Kidney epithelial cell (primary cell): Measurements from ENCODE around the gene WDR49. TPM values are rescaled to one million over a fixed set of nuclear protein-coding genes. Genes with fewer than 3 reads are reported as not detected.

Experiments used
- DNase-seq: peaks from one replicate; pipeline ENCODE4 v3.0.0-alpha.2; 2010; ENCODE audit warnings: low read depth
- H3K27me3 ChIP-seq: 2 replicates; pipeline ENCODE4 v1.6.0; 2011; ENCODE audit warnings: low read length; ENCODE audit not compliant: control insufficient read depth, insufficient read depth
- H3K36me3 ChIP-seq: 2 replicates; pipeline ENCODE4 v1.5.1; 2011; ENCODE audit warnings: low read length; ENCODE audit not compliant: control insufficient read depth, insufficient read depth
- H3K4me3 ChIP-seq: 2 replicates; pipeline ENCODE4 v1.5.1; 2011; ENCODE audit warnings: low read depth, mild to moderate bottlenecking, control low read depth, low read length
- total RNA-seq: library from RNA; depleted of rRNA; stranded (reverse); fragments of >200 nt; gene quantifications from 2 replicates; pipeline ENCODE4 v1.2.3, GENCODE V29; 2015
- TF ChIP-seq, protein P1 (sequence below): IDR thresholded peaks from 2 replicates; pipeline ENCODE4 v1.5.1; 2011; ENCODE audit warnings: mild to moderate bottlenecking, moderate library complexity, low read length, control low read depth, inconsistent platforms; ENCODE audit not compliant: insufficient read depth, poor library complexity, severe bottlenecking

WDR49 gene
- total RNA-seq, 1 donor from 2014 or later = not detected

DNA sequence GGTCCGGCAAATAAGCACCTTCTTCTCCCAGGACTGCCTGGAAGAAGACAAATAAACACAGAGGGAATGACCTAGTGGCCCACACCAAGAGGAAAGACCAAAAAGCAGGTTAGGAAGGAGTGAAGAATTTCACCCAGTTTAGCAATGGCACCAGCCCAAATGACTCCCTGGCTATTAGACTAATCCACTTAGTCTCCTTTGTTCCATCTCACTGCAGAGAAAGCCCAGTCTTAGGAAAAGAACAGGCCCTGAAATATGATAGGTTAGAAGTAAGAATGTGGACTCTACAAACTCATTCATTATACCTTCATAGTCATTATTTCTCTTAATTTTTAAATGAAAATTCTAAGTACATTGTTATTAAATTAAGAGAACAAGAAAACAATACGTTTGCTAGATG, 203.1 kb downstream of the WDR49 start:
- TF ChIP-seq, protein P1, sequence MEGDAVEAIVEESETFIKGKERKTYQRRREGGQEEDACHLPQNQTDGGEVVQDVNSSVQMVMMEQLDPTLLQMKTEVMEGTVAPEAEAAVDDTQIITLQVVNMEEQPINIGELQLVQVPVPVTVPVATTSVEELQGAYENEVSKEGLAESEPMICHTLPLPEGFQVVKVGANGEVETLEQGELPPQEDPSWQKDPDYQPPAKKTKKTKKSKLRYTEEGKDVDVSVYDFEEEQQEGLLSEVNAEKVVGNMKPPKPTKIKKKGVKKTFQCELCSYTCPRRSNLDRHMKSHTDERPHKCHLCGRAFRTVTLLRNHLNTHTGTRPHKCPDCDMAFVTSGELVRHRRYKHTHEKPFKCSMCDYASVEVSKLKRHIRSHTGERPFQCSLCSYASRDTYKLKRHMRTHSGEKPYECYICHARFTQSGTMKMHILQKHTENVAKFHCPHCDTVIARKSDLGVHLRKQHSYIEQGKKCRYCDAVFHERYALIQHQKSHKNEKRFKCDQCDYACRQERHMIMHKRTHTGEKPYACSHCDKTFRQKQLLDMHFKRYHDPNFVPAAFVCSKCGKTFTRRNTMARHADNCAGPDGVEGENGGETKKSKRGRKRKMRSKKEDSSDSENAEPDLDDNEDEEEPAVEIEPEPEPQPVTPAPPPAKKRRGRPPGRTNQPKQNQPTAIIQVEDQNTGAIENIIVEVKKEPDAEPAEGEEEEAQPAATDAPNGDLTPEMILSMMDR = no peak
- no peak overlapping the region for H3K4me3 ChIP-seq
- no peak for DNase-seq
- no peaks in the 10 kb centered on the region for H3K36me3 ChIP-seq
- H3K27me3 ChIP-seq = no peaks in the 10 kb centered on the region

DNA sequence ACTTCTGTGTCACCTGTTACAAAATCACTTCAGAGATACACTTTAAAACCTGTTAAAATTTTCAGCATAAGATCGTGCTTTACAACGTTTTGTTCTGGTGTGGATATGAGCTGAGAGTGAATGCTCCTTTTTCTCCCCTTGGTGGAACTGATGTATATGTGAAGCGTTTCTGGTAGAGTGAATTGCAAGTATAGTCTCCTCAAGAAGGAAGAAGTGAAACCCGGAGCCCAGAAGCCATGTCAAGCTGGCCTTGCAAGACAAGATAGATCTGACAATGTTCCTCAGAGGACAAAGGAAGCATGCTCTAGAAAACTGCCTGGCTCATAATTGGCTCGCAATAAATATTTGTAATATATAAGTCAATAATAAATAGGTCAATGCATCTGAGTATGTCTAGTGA, 203.5 kb downstream of the WDR49 start:
- TF ChIP-seq, protein P1 = no peak
- no peak overlapping the region for H3K4me3 ChIP-seq
- H3K36me3 ChIP-seq = no peaks in the 10 kb centered on the region
- no peak for DNase-seq
- H3K27me3 ChIP-seq = no peaks in the 10 kb centered on the region

DNA sequence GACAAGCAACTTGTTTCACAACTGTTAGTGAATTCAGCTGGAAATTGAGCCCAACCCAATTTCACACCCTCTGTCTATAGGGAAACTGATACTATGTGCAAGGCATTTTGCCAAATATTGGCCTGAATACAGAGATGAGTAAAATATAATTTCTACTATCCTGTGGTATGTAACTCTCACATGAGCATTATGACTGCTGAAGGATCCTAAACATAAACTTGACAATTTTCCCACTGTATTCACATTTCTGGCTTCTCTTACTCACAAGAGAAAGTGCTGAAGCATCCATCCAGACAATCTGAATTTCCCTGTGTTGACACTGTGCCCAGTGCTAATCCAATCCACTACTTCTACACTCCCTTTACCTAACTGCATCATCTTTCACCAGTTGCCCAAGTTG, 208.3 kb downstream of the WDR49 start:
- H3K27me3 ChIP-seq = no peaks in the 10 kb centered on the region
- H3K4me3 ChIP-seq = no peak overlapping the region
- TF ChIP-seq, protein P1 = no peak
- no peaks in the 10 kb centered on the region for H3K36me3 ChIP-seq
- no peak for DNase-seq

DNA sequence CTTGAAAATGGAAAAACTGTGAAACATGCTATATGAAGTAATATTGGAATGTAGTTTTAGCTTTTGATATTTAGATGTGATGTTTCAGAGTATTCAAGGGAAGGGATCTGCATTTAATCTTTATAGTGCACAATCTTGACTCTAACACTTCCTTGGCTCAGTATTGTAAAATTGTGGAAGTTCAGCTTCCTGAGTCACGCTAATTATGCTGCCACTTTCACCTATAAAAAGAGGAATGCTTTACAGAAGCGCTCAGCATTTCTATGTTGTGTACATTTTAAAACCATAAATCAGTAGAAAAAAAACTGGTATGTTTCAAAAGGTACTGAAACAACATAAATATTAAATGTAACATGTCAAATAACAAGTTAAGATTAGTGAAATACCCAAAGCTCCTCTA, 212.5 kb downstream of the WDR49 start:
- DNase-seq = no peak
- TF ChIP-seq, protein P1 = no peak
- no peak overlapping the region for H3K4me3 ChIP-seq
- H3K27me3 ChIP-seq = no peaks in the 10 kb centered on the region
- no peaks in the 10 kb centered on the region for H3K36me3 ChIP-seq

DNA sequence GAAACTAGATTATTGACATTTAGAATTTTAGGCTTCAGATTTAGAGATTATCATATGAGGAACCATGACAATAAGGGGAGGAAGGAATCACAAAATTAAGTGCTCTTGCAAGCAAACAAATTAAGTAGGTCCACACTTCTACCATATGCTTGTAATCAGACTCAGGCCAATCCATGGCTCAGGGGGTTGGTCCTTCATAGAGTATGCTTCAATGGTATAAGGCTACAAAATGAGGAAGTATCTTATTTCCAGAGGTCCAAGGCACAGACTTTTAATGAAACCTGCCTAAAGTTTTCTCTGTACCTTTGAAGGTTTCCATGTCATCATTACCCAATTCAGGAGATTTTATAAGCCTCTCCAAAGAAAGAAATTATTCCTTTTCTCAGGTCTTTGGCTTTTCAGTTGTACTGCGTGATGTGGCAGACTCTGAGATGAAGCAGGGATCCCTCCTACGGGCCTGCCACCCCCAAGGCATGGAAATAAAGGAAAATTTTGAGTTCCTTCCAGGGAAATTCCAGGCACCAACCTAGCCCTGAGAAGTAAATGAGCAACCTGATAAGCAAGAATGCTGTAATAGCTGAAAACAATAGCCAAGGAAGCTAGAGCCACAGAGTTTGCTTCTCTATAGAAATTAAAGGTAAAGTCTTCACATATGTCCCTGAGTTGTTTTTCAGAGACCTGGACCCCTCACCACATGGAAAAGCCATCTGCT, 216.2 kb downstream of the WDR49 start:
- no peak for DNase-seq
- H3K27me3 ChIP-seq = no peaks in the 10 kb centered on the region
- TF ChIP-seq, protein P1 = no peak
- H3K4me3 ChIP-seq = no peak overlapping the region
- H3K36me3 ChIP-seq = no peaks in the 10 kb centered on the region

Other genes starting within 250 kb of the WDR49 start
- gene SERPINI2, start 179.9 kb downstream of the WDR49 start, total RNA-seq = not detected in 2 replicates
- 93.3 and 101 TPM in 2 replicates for gene PDCD10, start 81.0 kb upstream of the WDR49 start, total RNA-seq
- 1.9 and 2.4 TPM in 2 replicates for gene SERPINI1, start 81.8 kb upstream of the WDR49 start, total RNA-seq